Ovary (tissue), 3 donors: ENCODE measurements around the gene SNRNP48.

Experiments
- CTCF ChIP-seq, 3 donors: fragments of 450-650 bp in 2 of 3; fragments of 200-600 bp in 1 of 3; IDR thresholded peaks; one replicate each; pipeline versions ENCODE4 v1.5.1 to v1.8.0; 2016 to 2022; ENCODE audit warnings: antibody characterized with exemption in 3 of 3, mild to moderate bottlenecking in 1 of 3
- POLR2A ChIP-seq: fragments of 450-650 bp; IDR thresholded peaks from one replicate; pipeline ENCODE4 v1.6.1; 2017; ENCODE audit warnings: antibody characterized with exemption, mild to moderate bottlenecking, moderate library complexity
- donor health status: DM: no; HTN: no; CAD: no.

GRCh38 chr6:7642791-7643190, 52.8 kb downstream of the SNRNP48 start:
- TF ChIP-seq POLR2A (no peak), CTCF (IDR thresholded peaks at IDR 0.05) (no peak)
